B cell (primary cell): Measurements from ENCODE around the gene COLQ. TPM values are rescaled to one million over a fixed set of nuclear protein-coding genes. Genes with fewer than 3 reads are reported as not detected.

Experiments used
- ATAC-seq: fragments of 200-7000 bp; cut with Tn5 transposase; one replicate; pipeline ENCODE4 v1.10.0; 2021; ENCODE audit warnings: low read depth, mild to moderate bottlenecking, moderate number of reproducible peaks, moderate library complexity
- CTCF ChIA-PET: fragments of 350-600 bp; sonication (Branson Sonifier 250); formaldehyde crosslinking; loops from one replicate; lab custom pipeline; 2021; ENCODE audit warnings: antibody characterized with exemption, inconsistent platforms; lab: Charles Lee
- POLR2A ChIA-PET: fragments of 350-600 bp; sonication (Branson Sonifier 250); formaldehyde crosslinking; loops from one replicate; lab custom pipeline; 2021; ENCODE audit warnings: antibody characterized with exemption; lab: Charles Lee
- DNase-seq: peaks from one replicate; pipeline ENCODE4 v3.0.0; 2013
- H2AFZ ChIP-seq: 2 replicates; pipeline ENCODE4 v1.6.1; 2012; ENCODE audit warnings: mild to moderate bottlenecking, low read depth, low read length; ENCODE audit not compliant: insufficient read depth, poor library complexity, severe bottlenecking
- H3K27ac ChIP-seq, 2 donors: 1 replicate in 1 of 2; 2 replicates in 1 of 2; pipeline ENCODE4 v1.5.1; 2012 to 2013; ENCODE audit warnings: low read length in 2 of 2, mild to moderate bottlenecking in 2 of 2, moderate library complexity in 1 of 2
- H3K27me3 ChIP-seq, 4 experiments: fragments of 200-600 bp in 1 of 4; sonication (generic) in 1 of 4; replicated peaks in 1 of 4; 1 replicate in 2 of 4; 2 replicates in 2 of 4; pipeline versions ENCODE4 v1.6.1 to v1.7.0; 2013 to 2016; ENCODE audit warnings: low read length in 3 of 4, mild to moderate bottlenecking in 2 of 4, mixed read lengths in 1 of 4, moderate library complexity in 1 of 4; ENCODE audit not compliant: insufficient read depth in 4 of 4, control insufficient read depth in 3 of 4; ENCODE audit errors: control extremely low read depth in 1 of 4
- H3K36me3 ChIP-seq, 2 experiments: replicated peaks in 1 of 2; 1 replicate in 1 of 2; 2 replicates in 1 of 2; pipeline versions ENCODE4 v1.6.1 to v1.7.1; 2013; ENCODE audit warnings: low read length in 1 of 2; ENCODE audit not compliant: insufficient read depth in 2 of 2, control insufficient read depth in 1 of 2; ENCODE audit errors: control extremely low read depth in 1 of 2, extremely low read depth in 1 of 2
- H3K4me1 ChIP-seq, 2 donors: fragments of 200-600 bp in 1 of 2; sonication (generic) in 1 of 2; 1 replicate in 1 of 2; 2 replicates in 1 of 2; pipeline versions ENCODE4 v1.5.1 to v1.6.1; 2013 to 2017; ENCODE audit warnings: low read length in 2 of 2; ENCODE audit not compliant: control insufficient read depth in 2 of 2, insufficient read depth in 2 of 2
- H3K4me2 ChIP-seq: replicated peaks from 2 replicates; pipeline ENCODE3; 2012; ENCODE audit warnings: mild to moderate bottlenecking, low read depth, low read length; ENCODE audit not compliant: poor library complexity, severe bottlenecking
- H3K4me3 ChIP-seq, 5 experiments: fragments of 200-600 bp in 1 of 5; sonication (generic) in 1 of 5; 1 replicate in 3 of 5; 2 replicates in 2 of 5; pipeline versions ENCODE4 v1.5.1 to v1.7.0; 2011 to 2016; ENCODE audit warnings: low read length in 4 of 5, mild to moderate bottlenecking in 4 of 5, low read depth in 2 of 5, control low read depth in 1 of 5, moderate library complexity in 1 of 5; ENCODE audit not compliant: insufficient read depth in 1 of 5; ENCODE audit errors: control extremely low read depth in 1 of 5, extremely low read depth in 1 of 5
- H3K79me2 ChIP-seq: fragments of 200-600 bp; sonication (generic); one replicate; pipeline ENCODE4 v1.6.0; 2016; ENCODE audit warnings: low read length; ENCODE audit not compliant: control insufficient read depth, insufficient read depth
- H3K9ac ChIP-seq: fragments of 200-600 bp; sonication (generic); 2 replicates; pipeline ENCODE4 v1.6.1; 2017; ENCODE audit warnings: mild to moderate bottlenecking, low read length, moderate library complexity
- H3K9me3 ChIP-seq, 3 donors: one replicate each; pipeline versions ENCODE4 v1.6.1 to v1.7.1; 2013; ENCODE audit warnings: low read length in 2 of 3; ENCODE audit not compliant: control insufficient read depth in 2 of 3, insufficient read depth in 1 of 3; ENCODE audit errors: control extremely low read depth in 1 of 3
- H4K20me1 ChIP-seq: 2 replicates; pipeline ENCODE4 v1.6.0; 2012; ENCODE audit warnings: mild to moderate bottlenecking, low read length; ENCODE audit not compliant: insufficient read depth, control insufficient read depth, poor library complexity, severe bottlenecking
- H3K27ac Mint-ChIP-seq: one replicate; pipeline ENCODE4 v1.8.0; 2021; ENCODE audit warnings: mixed read lengths
- H3K27me3 Mint-ChIP-seq: one replicate; pipeline ENCODE4 v1.8.0; 2021; ENCODE audit warnings: mixed read lengths
- H3K4me1 Mint-ChIP-seq: one replicate; pipeline ENCODE4 v1.8.0; 2021; ENCODE audit warnings: mixed read lengths
- H3K4me3 Mint-ChIP-seq: one replicate; pipeline ENCODE4 v1.8.0; 2021; ENCODE audit warnings: mixed read lengths
- H3K9me3 Mint-ChIP-seq: one replicate; pipeline ENCODE4 v1.8.0; 2022; ENCODE audit warnings: mixed read lengths; ENCODE audit not compliant: insufficient read depth
- CTCF ChIP-seq: fragments of 200-600 bp; IDR thresholded peaks from one replicate; pipeline ENCODE4 v1.8.0; 2022; ENCODE audit warnings: antibody characterized with exemption, mild to moderate bottlenecking
- EZH2 ChIP-seq: IDR thresholded peaks from 2 replicates; pipeline ENCODE4 v1.6.1; 2012; ENCODE audit warnings: borderline replicate concordance, low read depth, mild to moderate bottlenecking, moderate library complexity, low read length; ENCODE audit not compliant: insufficient read depth, poor library complexity, severe bottlenecking
- WGBS: methylation state at CpG from one replicate; pipeline ENCODE4 v1.1.5; 2013; ENCODE audit warnings: missing lambda C conversion rate; ENCODE audit not compliant: insufficient coverage; 5-methylcytosine and 5-hydroxymethylcytosine counted together
- intact Hi-C: fragments of 100-400 bp; cut with micrococcal nuclease; formaldehyde crosslinking; loops from one replicate; pipeline ENCODE4 v1.10.0; 2022
- polyA plus RNA-seq: library from polyadenylated mRNA; depleted of rRNA; stranded (reverse); fragments of >200 nt; gene quantifications from 2 replicates; pipeline ENCODE4 v1.2.3, GENCODE V29; 2012
- total RNA-seq, 2 donors: library from RNA; stranded (reverse); fragments of 120-200 nt in 1 of 2; gene quantifications; 1 replicate in 1 of 2; 2 replicates in 1 of 2; pipeline versions ENCODE4 v1.2.3 to v1.2.4, GENCODE V29; 2013 to 2022

The COLQ gene
- total and polyA plus RNA-seq, 2 donors (not counting 1 experiment from before 2014, with no cell fraction given) = 1.9 to 2.5 TPM

DNA sequence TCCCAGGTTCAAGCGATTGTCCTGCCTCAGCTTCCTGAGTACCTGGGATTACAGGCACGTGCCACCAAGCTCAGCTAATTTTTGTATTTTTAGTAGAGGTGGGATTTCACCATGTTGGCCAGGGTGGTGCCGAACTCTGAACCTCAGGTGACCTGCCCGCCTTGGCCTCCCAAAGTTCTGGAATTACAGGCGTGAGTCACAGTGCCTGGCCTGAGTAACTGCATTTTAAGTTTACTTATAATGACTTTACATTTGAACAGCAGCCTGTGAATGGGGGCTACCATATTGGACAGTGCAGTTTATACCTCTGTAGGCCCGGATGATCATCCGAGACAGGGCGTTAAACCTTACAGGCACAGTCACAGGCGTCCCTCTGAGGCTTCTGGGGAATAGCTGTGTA is 69.3 kb downstream of the COLQ start:
- Mint-ChIP-seq H3K27me3 (no peaks in the 10 kb centered on the region), H3K4me1 (no peaks in the 10 kb centered on the region), H3K9me3 (no peaks in the 10 kb centered on the region), H3K27ac (no peak overlapping the region), H3K4me3 (no peak overlapping the region)
- Histone ChIP-seq H3K9ac (no peak overlapping the region), H4K20me1 (no peaks in the 10 kb centered on the region), H3K27me3 (no peaks in the 10 kb centered on the region), H3K79me2 (no peaks in the 10 kb centered on the region), H3K27ac (no peak overlapping the region), H3K4me2 (no peak overlapping the region), H3K4me1 (no peaks in the 10 kb centered on the region), H3K4me3 (no peak overlapping the region), H3K36me3 (no peaks in the 10 kb centered on the region), H2AFZ (no peak overlapping the region), H3K9me3 (no peaks in the 10 kb centered on the region)
- ChIA-PET POLR2A (no interaction called here), CTCF (no interaction called here)
- TF ChIP-seq EZH2 (no peak), CTCF (no peak)
- intact Hi-C loops = no loop called here
- 84% methylated on average over 7 of the region's 9 CpGs for WGBS
- DNase-seq = no peak
- ATAC-seq = no peak

- Mint-ChIP-seq H3K4me1 (no peaks in the 10 kb centered on the region), H3K4me3 (no peak overlapping the region)
- H3K27ac ChIP-seq = no peak overlapping the region
Measured at GRCh38 chr3:15451216-15452113, 70.0 kb downstream of the COLQ start.

More at GRCh38 chr3:15451216-15452113, 70.0 kb downstream of the COLQ start:
- DNase-seq (no peak), ATAC-seq (no peak)
- Histone ChIP-seq H4K20me1 (no peaks in the 10 kb centered on the region), H3K9ac (no peak overlapping the region), H3K9me3 (no peaks in the 10 kb centered on the region), H3K4me1 (no peaks in the 10 kb centered on the region), H3K27me3 (no peaks in the 10 kb centered on the region), H3K79me2 (no peaks in the 10 kb centered on the region), H3K4me3 (no peak overlapping the region), H3K36me3 (no peaks in the 10 kb centered on the region), H3K4me2 (no peak overlapping the region), H2AFZ (no peak overlapping the region)
- intact Hi-C loops = no loop called here
- WGBS = over 99% methylated on average over 12 of the region's 18 CpGs
- ChIA-PET POLR2A (no interaction called here), CTCF (no interaction called here)
- no peak overlapping the region for H3K27ac Mint-ChIP-seq
- TF ChIP-seq EZH2 (no peak), CTCF (no peak)
- no peaks in the 10 kb centered on the region for H3K9me3 Mint-ChIP-seq
- no peaks in the 10 kb centered on the region for H3K27me3 Mint-ChIP-seq
